Stimulated activated CD8-positive, alpha-beta memory T cell treated with anti-CD3 and anti-CD28 coated beads, Interleukin-4, amount 100 ng/mL, for 24 hours (primary cell): ENCODE data around the gene UBE2L5.
A peak's percentile ranks its signal among the peaks of the same experiment; 100 is the strongest.

ENCODE experiments used
- DNase-seq: peaks from one replicate; pipeline ENCODE4 v3.0.0-alpha.2; 2020; ENCODE audit warnings: low read depth

UBE2L5 gene

GRCh38 chr13:30406779-30407416, 15.4 kb upstream of the UBE2L5 start:
- no peak for DNase-seq

- peak; percentile 88 for DNase-seq
Measured at GRCh38 chr13:30408319-30409101, 13.8 kb upstream of the UBE2L5 start.

- no peak for DNase-seq
Measured at GRCh38 chr13:30409886-30410704, 12.2 kb upstream of the UBE2L5 start.

- no peak for DNase-seq
Measured at GRCh38 chr13:30410705-30411125, 11.6 kb upstream of the UBE2L5 start.

- no peak for DNase-seq
Measured at GRCh38 chr13:30412346-30412745, 9.9 kb upstream of the UBE2L5 start.

- DNase-seq = no peak
Measured at GRCh38 chr13:30413842-30414241, 8.5 kb upstream of the UBE2L5 start.

- DNase-seq = no peak
Measured at GRCh38 chr13:30415430-30416030, 6.8 kb upstream of the UBE2L5 start.

- DNase-seq = no peak
Measured at GRCh38 chr13:30416471-30416870, 5.8 kb upstream of the UBE2L5 start.

- no peak for DNase-seq
Measured at GRCh38 chr13:30418075-30418716, 4.1 kb upstream of the UBE2L5 start.

- DNase-seq = no peak
Measured at GRCh38 chr13:30418717-30419459, 3.4 kb upstream of the UBE2L5 start.

GRCh38 chr13:30421093-30422053, 920 bp upstream of the UBE2L5 start:
- DNase-seq = no peak

- no peak for DNase-seq
Measured at GRCh38 chr13:30423891-30424290, 1.6 kb downstream of the UBE2L5 start.

- no peak for DNase-seq
Measured at GRCh38 chr13:30429235-30429634, 6.9 kb downstream of the UBE2L5 start.

GRCh38 chr13:30429721-30430694, 7.7 kb downstream of the UBE2L5 start:
- DNase-seq = no peak

GRCh38 chr13:30431269-30431940, 9.1 kb downstream of the UBE2L5 start:
- DNase-seq = no peak

- no peak for DNase-seq
Measured at GRCh38 chr13:30435911-30436451, 13.7 kb downstream of the UBE2L5 start.

- DNase-seq = no peak
Measured at GRCh38 chr13:30437177-30437576, 14.9 kb downstream of the UBE2L5 start.

- no peak for DNase-seq
Measured at GRCh38 chr13:30438286-30438685, 16.0 kb downstream of the UBE2L5 start.
